Measurements from ENCODE around the gene CRIP2.

DNA sequence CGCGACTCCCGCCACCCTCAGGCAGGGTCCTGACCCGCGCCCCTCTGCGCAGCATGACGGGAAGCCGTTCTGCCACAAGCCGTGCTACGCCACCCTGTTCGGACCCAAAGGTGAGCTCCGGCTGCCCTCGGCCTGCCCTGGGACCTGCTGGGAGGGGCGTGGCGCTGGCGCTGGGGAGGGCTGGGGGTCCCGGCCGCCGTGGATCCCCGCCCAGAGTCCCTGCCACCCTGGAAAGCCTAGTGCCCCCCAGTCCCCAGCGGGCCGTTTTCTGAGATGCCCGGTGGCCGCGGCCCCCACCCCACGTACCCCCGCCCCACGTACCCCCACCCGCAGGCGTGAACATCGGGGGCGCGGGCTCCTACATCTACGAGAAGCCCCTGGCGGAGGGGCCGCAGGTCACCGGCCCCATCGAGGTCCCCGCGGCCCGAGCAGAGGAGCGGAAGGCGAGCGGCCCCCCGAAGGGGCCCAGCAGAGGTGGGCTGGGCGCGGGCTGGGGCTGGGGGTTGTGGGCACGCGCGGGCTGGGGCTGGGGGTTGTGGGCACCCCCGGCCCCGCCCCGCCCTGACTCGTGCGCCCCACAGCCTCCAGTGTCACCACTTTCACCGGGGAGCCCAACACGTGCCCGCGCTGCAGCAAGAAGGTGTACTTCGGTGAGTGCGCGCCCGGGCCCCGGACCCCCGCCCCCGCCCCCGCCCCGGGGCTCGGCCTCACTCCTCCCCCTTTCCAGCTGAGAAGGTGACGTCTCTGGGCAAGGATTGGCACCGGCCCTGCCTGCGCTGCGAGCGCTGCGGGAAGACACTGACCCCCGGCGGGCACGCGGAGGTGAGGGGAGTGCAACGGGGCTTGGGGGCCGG, 4.0 kb downstream of the CRIP2 start:
- TF ChIP-seq POLR2A (IDR thresholded peaks at IDR 0.05) = no peak
- TF ChIP-seq, protein P1, sequence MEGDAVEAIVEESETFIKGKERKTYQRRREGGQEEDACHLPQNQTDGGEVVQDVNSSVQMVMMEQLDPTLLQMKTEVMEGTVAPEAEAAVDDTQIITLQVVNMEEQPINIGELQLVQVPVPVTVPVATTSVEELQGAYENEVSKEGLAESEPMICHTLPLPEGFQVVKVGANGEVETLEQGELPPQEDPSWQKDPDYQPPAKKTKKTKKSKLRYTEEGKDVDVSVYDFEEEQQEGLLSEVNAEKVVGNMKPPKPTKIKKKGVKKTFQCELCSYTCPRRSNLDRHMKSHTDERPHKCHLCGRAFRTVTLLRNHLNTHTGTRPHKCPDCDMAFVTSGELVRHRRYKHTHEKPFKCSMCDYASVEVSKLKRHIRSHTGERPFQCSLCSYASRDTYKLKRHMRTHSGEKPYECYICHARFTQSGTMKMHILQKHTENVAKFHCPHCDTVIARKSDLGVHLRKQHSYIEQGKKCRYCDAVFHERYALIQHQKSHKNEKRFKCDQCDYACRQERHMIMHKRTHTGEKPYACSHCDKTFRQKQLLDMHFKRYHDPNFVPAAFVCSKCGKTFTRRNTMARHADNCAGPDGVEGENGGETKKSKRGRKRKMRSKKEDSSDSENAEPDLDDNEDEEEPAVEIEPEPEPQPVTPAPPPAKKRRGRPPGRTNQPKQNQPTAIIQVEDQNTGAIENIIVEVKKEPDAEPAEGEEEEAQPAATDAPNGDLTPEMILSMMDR (IDR thresholded peaks at IDR 0.05 in 4 of 5, conservative IDR thresholded peaks at IDR 0.05 in 1 of 5) = no peak

All from gastrocnemius medialis (tissue), 4 donors.